SK-N-SH (cell line): ENCODE results near the gene MTR. TPM values are rescaled to one million over a fixed set of nuclear protein-coding genes. Genes with fewer than 3 reads are reported as not detected.

ENCODE experiments used
- CTCF ChIA-PET: fragments of 300-600, 350-600 bp; formaldehyde crosslinking; extraction: SDS; loops from one replicate; lab custom pipeline; 2021; lab: Yijun Ruan, JAX
- POLR2A ChIA-PET: fragments of 350-600 bp; sonication (Branson Sonifier 250); formaldehyde crosslinking; extraction: SDS; loops from one replicate; lab custom pipeline; 2020; ENCODE audit warnings: antibody characterized with exemption, inconsistent platforms; lab: Yijun Ruan, JAX
- DNase-seq: peaks from one replicate; pipeline ENCODE4 v3.0.0; 2012
- H2AFZ ChIP-seq: fragments of 200-600 bp; sonication (generic); 2 replicates; pipeline ENCODE4 v1.8.1; 2016; ENCODE audit warnings: antibody characterized with exemption, mild to moderate bottlenecking, low read depth
- H3F3A ChIP-seq: fragments of 200-600 bp; sonication (generic); replicated peaks from 2 replicates; pipeline ENCODE3; 2016; ENCODE audit warnings: antibody characterized with exemption, mild to moderate bottlenecking; ENCODE audit not compliant: insufficient read depth
- H3K27ac ChIP-seq, 2 experiments: fragments of 200-500 bp in 1 of 2; fragments of 200-600 bp in 1 of 2; sonication (Bioruptor generic) in 1 of 2; sonication (generic), shearing (Covaris generic) in 1 of 2; 2 replicates each; pipeline versions ENCODE4 v1.5.1 to v1.6.1; 2014 to 2016; ENCODE audit warnings: low read depth in 2 of 2, inconsistent platforms in 1 of 2, low read length in 1 of 2, mild to moderate bottlenecking in 1 of 2, mixed read lengths in 1 of 2
- H3K27me3 ChIP-seq: fragments of 200-600 bp; sonication (generic), shearing (Covaris generic); 2 replicates; pipeline ENCODE4 v1.6.1; 2016; ENCODE audit warnings: mixed run types; ENCODE audit not compliant: insufficient read depth
- H3K36me3 ChIP-seq, 2 experiments: fragments of 200-500 bp in 1 of 2; fragments of 200-600 bp in 1 of 2; sonication (Bioruptor generic) in 1 of 2; sonication (generic) in 1 of 2; replicated peaks in 1 of 2; 2 replicates each; pipeline versions ENCODE3 to v1.5.1; 2014 to 2016; ENCODE audit warnings: low read length in 1 of 2, mild to moderate bottlenecking in 1 of 2; ENCODE audit not compliant: insufficient read depth in 2 of 2, control insufficient read depth in 1 of 2
- H3K4me1 ChIP-seq, 2 experiments: fragments of 200-500 bp in 1 of 2; fragments of 200-600 bp in 1 of 2; sonication (Bioruptor generic) in 1 of 2; sonication (generic), shearing (Covaris generic) in 1 of 2; 2 replicates each; pipeline versions ENCODE4 v1.5.1 to v1.6.1; 2014 to 2016; ENCODE audit warnings: low read depth in 1 of 2, low read length in 1 of 2, mixed run types in 1 of 2; ENCODE audit not compliant: insufficient read depth in 2 of 2, control insufficient read depth in 1 of 2
- H3K4me2 ChIP-seq: fragments of 200-600 bp; sonication (generic), shearing (Covaris generic); 2 replicates; pipeline ENCODE4 v1.6.1; 2017; ENCODE audit warnings: mixed run types
- H3K4me3 ChIP-seq, 2 experiments: fragments of 200-500 bp in 1 of 2; fragments of 200-600 bp in 1 of 2; sonication (Bioruptor generic) in 1 of 2; sonication (generic), shearing (Covaris generic) in 1 of 2; 2 replicates each; pipeline versions ENCODE4 v1.5.1 to v1.8.1; 2014 to 2016; ENCODE audit warnings: low read depth in 2 of 2, inconsistent platforms in 1 of 2, low read length in 1 of 2, mild to moderate bottlenecking in 1 of 2, mixed read lengths in 1 of 2, moderate library complexity in 1 of 2
- H3K79me2 ChIP-seq: fragments of 200-600 bp; sonication (generic); 2 replicates; pipeline ENCODE4 v1.8.1; 2017; ENCODE audit warnings: mild to moderate bottlenecking; ENCODE audit not compliant: insufficient read depth
- H3K9ac ChIP-seq: fragments of 200-600 bp; sonication (generic); 2 replicates; pipeline ENCODE4 v1.6.1; 2017; ENCODE audit warnings: mixed run types
- H3K9me2 ChIP-seq: fragments of 200-600 bp; sonication (generic); 2 replicates; pipeline ENCODE4 v1.6.1; 2017; ENCODE audit warnings: mixed run types
- H3K9me3 ChIP-seq: fragments of 200-600 bp; sonication (generic); 2 replicates; pipeline ENCODE4 v1.6.1; 2017; ENCODE audit warnings: mixed run types, mild to moderate bottlenecking, moderate library complexity
- H4K20me1 ChIP-seq: fragments of 200-600 bp; sonication (generic); 2 replicates; pipeline ENCODE4 v1.6.1; 2017; ENCODE audit warnings: mild to moderate bottlenecking, mixed run types; ENCODE audit not compliant: insufficient read depth
- EP300 ChIP-seq, 2 experiments: IDR thresholded peaks; 2 replicates each; pipeline versions ENCODE4 v1.4.0 to v1.6.1; 2012; ENCODE audit warnings: borderline replicate concordance in 1 of 2, low read depth in 1 of 2, low read length in 1 of 2
- EZH2phosphoT487 ChIP-seq: fragments of 200-600 bp; sonication (generic); IDR thresholded peaks from 2 replicates; pipeline ENCODE4 v1.6.1; 2017; ENCODE audit warnings: low read depth, mixed run types, mild to moderate bottlenecking, antibody characterized with exemption, moderate library complexity, borderline replicate concordance
- FOSL2 ChIP-seq: IDR thresholded peaks from 2 replicates; pipeline ENCODE4 v1.4.0; 2012; ENCODE audit warnings: low read depth, mild to moderate bottlenecking, moderate library complexity, borderline replicate concordance
- JUND ChIP-seq: IDR thresholded peaks from 2 replicates; pipeline ENCODE4 v1.4.0; 2012
- MEF2A ChIP-seq: IDR thresholded peaks from 2 replicates; pipeline ENCODE4 v1.4.0; 2012; ENCODE audit warnings: low read depth, borderline replicate concordance
- MXI1 ChIP-seq: IDR thresholded peaks from 2 replicates; pipeline ENCODE4 v1.6.1; 2012; ENCODE audit warnings: mild to moderate bottlenecking, low read depth, low read length, improper control_type of control experiment
- NFIC ChIP-seq: IDR thresholded peaks from 2 replicates; pipeline ENCODE4 v1.4.0; 2012; ENCODE audit warnings: borderline replicate concordance
- NRF1 ChIP-seq: IDR thresholded peaks from 2 replicates; pipeline ENCODE4 v1.6.1; 2012; ENCODE audit warnings: low read depth, mild to moderate bottlenecking, low read length
- POLR2AphosphoS5 ChIP-seq: IDR thresholded peaks from 2 replicates; pipeline ENCODE4 v1.6.1; 2012; ENCODE audit warnings: low read depth, low read length
- RAD21 ChIP-seq: IDR thresholded peaks from 2 replicates; pipeline ENCODE4 v1.6.1; 2012; ENCODE audit warnings: mild to moderate bottlenecking, low read length
- RXRA ChIP-seq: IDR thresholded peaks from 2 replicates; pipeline ENCODE4 v1.4.0; 2012; ENCODE audit warnings: low read depth, mild to moderate bottlenecking, borderline replicate concordance
- TAF1 ChIP-seq: IDR thresholded peaks from 2 replicates; pipeline ENCODE4 v1.6.1; 2012; ENCODE audit warnings: low read depth, mild to moderate bottlenecking, low read length, moderate library complexity, borderline replicate concordance
- TCF12 ChIP-seq: IDR thresholded peaks from 2 replicates; pipeline ENCODE4 v1.4.0; 2012
- ZBTB33 ChIP-seq: IDR thresholded peaks from 2 replicates; pipeline ENCODE4 v1.4.0; 2012; ENCODE audit warnings: low read depth, borderline replicate concordance
- WGBS: methylation state at CpG from one replicate; pipeline ENCODE4 v1.1.6; 2017; ENCODE audit warnings: low lambda C conversion rate; 5-methylcytosine and 5-hydroxymethylcytosine counted together
- polyA plus RNA-seq, 3 experiments: library from polyadenylated mRNA; depleted of rRNA; stranded (reverse); fragments of >200 nt; gene quantifications; 2 replicates each; pipeline ENCODE4 v1.2.3, GENCODE V29; 2012
- TF ChIP-seq, protein P1 (sequence below): IDR thresholded peaks from 2 replicates; pipeline ENCODE4 v1.6.1; 2012; ENCODE audit warnings: mild to moderate bottlenecking, low read depth, low read length, moderate library complexity
- TF ChIP-seq, protein P2 (sequence below): fragments of 150-350 bp; IDR thresholded peaks from 2 replicates; pipeline ENCODE4 v1.6.1; 2017; ENCODE audit warnings: antibody characterized with exemption, low read length, low read depth, borderline replicate concordance
- TF ChIP-seq, protein P3 (sequence below): IDR thresholded peaks from 2 replicates; pipeline ENCODE4 v1.4.0; 2012; ENCODE audit warnings: low read depth, borderline replicate concordance

The MTR gene
- polyA plus RNA-seq, 1 of the 3 experiments (the other 2 are of a cell fraction) = 5.4 TPM

- Histone ChIP-seq H3K27me3 (no peaks in the 10 kb centered on the region), H3K4me1 (peaks cover 0 to 2% of the 10 kb centered on the region in 2 experiments; a peak in 1 of 4 replicates), H3K4me3 (no peak overlapping the region), H3K4me2 (no peak overlapping the region), H2AFZ (no peak overlapping the region), H3K9me3 (no peaks in the 10 kb centered on the region), H3K9me2 (no peaks in the 10 kb centered on the region), H3F3A (no peaks in the 10 kb centered on the region), H3K79me2 (no peaks in the 10 kb centered on the region), H4K20me1 (no peaks in the 10 kb centered on the region), H3K27ac (no peak overlapping the region), H3K9ac (no peak overlapping the region), H3K36me3 (no peaks in the 10 kb centered on the region)
- 65% methylated on average over 16 of the region's 16 CpGs for WGBS
- ChIA-PET CTCF (no interaction called here), POLR2A (no interaction called here)
- DNase-seq = no peak
- no peak for TF ChIP-seq MEF2A
- no peak for TF ChIP-seq RXRA
- no peak for TF ChIP-seq NRF1
- no peak for TF ChIP-seq EP300 (IDR thresholded peaks at IDR 0.05; ENCODE audit: borderline replicate concordance in 1 of 2, low read depth in 1 of 2, low read length in 1 of 2)
- TF ChIP-seq, protein P1, sequence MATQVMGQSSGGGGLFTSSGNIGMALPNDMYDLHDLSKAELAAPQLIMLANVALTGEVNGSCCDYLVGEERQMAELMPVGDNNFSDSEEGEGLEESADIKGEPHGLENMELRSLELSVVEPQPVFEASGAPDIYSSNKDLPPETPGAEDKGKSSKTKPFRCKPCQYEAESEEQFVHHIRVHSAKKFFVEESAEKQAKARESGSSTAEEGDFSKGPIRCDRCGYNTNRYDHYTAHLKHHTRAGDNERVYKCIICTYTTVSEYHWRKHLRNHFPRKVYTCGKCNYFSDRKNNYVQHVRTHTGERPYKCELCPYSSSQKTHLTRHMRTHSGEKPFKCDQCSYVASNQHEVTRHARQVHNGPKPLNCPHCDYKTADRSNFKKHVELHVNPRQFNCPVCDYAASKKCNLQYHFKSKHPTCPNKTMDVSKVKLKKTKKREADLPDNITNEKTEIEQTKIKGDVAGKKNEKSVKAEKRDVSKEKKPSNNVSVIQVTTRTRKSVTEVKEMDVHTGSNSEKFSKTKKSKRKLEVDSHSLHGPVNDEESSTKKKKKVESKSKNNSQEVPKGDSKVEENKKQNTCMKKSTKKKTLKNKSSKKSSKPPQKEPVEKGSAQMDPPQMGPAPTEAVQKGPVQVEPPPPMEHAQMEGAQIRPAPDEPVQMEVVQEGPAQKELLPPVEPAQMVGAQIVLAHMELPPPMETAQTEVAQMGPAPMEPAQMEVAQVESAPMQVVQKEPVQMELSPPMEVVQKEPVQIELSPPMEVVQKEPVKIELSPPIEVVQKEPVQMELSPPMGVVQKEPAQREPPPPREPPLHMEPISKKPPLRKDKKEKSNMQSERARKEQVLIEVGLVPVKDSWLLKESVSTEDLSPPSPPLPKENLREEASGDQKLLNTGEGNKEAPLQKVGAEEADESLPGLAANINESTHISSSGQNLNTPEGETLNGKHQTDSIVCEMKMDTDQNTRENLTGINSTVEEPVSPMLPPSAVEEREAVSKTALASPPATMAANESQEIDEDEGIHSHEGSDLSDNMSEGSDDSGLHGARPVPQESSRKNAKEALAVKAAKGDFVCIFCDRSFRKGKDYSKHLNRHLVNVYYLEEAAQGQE = no peak
- TF ChIP-seq ZBTB33 = no peak
- no peak for TF ChIP-seq RAD21
- no peak for TF ChIP-seq NFIC
- TF ChIP-seq TAF1 = no peak
- TF ChIP-seq TCF12 = no peak
- TF ChIP-seq MXI1 = no peak
Measured at GRCh38 chr1:236751385-236751784, 43.7 kb upstream of the MTR start.

GRCh38 chr1:236751935-236752334, 43.2 kb upstream of the MTR start:
- Histone ChIP-seq H3K4me1 (peaks cover 0 to 2% of the 10 kb centered on the region in 2 experiments; a peak in 1 of 4 replicates), H4K20me1 (no peaks in the 10 kb centered on the region), H3F3A (no peaks in the 10 kb centered on the region), H3K9ac (no peak overlapping the region), H3K9me3 (no peaks in the 10 kb centered on the region), H3K9me2 (no peaks in the 10 kb centered on the region), H2AFZ (no peak overlapping the region), H3K27me3 (no peaks in the 10 kb centered on the region), H3K27ac (no peak overlapping the region), H3K79me2 (no peaks in the 10 kb centered on the region), H3K36me3 (no peaks in the 10 kb centered on the region), H3K4me2 (no peak overlapping the region), H3K4me3 (no peak overlapping the region)
- 47% methylated on average over 4 of the region's 4 CpGs for WGBS
- DNase-seq = no peak
- POLR2A ChIA-PET = no interaction called here
- CTCF ChIA-PET = interaction anchor here (1.2 kb wide), 1 partner anchor 643 kb away, joined by 5 read pairs; no protein-coding TSS in a partner anchor
- TF ChIP-seq, protein P2, sequence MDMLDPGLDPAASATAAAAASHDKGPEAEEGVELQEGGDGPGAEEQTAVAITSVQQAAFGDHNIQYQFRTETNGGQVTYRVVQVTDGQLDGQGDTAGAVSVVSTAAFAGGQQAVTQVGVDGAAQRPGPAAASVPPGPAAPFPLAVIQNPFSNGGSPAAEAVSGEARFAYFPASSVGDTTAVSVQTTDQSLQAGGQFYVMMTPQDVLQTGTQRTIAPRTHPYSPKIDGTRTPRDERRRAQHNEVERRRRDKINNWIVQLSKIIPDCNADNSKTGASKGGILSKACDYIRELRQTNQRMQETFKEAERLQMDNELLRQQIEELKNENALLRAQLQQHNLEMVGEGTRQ = no peak
- TF ChIP-seq EZH2phosphoT487 (no peak), JUND (no peak), FOSL2 (no peak), POLR2AphosphoS5 (no peak), TCF12 (no peak)
- TF ChIP-seq, protein P1 = no peak
- TF ChIP-seq, protein P3, sequence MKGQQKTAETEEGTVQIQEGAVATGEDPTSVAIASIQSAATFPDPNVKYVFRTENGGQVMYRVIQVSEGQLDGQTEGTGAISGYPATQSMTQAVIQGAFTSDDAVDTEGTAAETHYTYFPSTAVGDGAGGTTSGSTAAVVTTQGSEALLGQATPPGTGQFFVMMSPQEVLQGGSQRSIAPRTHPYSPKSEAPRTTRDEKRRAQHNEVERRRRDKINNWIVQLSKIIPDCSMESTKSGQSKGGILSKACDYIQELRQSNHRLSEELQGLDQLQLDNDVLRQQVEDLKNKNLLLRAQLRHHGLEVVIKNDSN = no peak
